GM19372 (cell line): Measurements from ENCODE around the gene MTG2.
"Not testable (repeated sequence)": the region's sequence is repeated elsewhere in the genome, so short reads cannot be mapped to it uniquely, and the experiment has no call there.

Experiments
- ATAC-seq: cut with Tn5 transposase; IDR thresholded peaks from one replicate; pipeline ENCODE4 v1.9.1; 2021; ENCODE audit warnings: mild to moderate bottlenecking, low read depth, moderate library complexity; ENCODE audit not compliant: unreplicated experiment

MTG2 gene

GRCh38 chr20:62143957-62144825 is 38.6 kb upstream of the MTG2 start:
- ATAC-seq: peak; percentile 22

- no peak for ATAC-seq
Measured at GRCh38 chr20:62145688-62146018, 37.2 kb upstream of the MTG2 start.

GRCh38 chr20:62146019-62146755 is 36.6 kb upstream of the MTG2 start:
- no peak for ATAC-seq

DNA sequence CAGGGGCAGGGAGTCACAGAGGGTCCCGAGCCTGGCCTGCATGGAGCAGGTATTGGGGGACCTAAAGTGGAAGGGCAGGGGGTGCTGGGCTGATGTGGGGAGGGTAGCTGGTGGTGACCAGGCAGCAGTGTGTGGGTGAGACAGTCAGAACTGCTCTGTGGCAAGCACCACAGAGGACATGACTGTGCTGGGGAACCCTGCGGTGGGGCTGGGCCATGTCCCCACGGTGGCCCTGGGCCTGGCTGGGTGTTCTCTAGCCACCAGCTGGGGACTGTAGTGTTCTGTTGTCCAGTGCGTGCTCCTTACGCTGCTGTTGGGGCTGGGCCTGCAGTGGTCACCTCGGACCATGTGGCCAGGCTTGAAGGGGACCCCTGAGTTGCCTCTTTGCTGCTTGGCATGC is 35.7 kb upstream of the MTG2 start:
- no peak for ATAC-seq

GRCh38 chr20:62147528-62147927 is 35.3 kb upstream of the MTG2 start:
- ATAC-seq: no peak

GRCh38 chr20:62148383-62148782 is 34.4 kb upstream of the MTG2 start:
- ATAC-seq: not testable (repeated sequence)

- ATAC-seq: no peak
Measured at GRCh38 chr20:62148908-62149314, 33.9 kb upstream of the MTG2 start.

DNA sequence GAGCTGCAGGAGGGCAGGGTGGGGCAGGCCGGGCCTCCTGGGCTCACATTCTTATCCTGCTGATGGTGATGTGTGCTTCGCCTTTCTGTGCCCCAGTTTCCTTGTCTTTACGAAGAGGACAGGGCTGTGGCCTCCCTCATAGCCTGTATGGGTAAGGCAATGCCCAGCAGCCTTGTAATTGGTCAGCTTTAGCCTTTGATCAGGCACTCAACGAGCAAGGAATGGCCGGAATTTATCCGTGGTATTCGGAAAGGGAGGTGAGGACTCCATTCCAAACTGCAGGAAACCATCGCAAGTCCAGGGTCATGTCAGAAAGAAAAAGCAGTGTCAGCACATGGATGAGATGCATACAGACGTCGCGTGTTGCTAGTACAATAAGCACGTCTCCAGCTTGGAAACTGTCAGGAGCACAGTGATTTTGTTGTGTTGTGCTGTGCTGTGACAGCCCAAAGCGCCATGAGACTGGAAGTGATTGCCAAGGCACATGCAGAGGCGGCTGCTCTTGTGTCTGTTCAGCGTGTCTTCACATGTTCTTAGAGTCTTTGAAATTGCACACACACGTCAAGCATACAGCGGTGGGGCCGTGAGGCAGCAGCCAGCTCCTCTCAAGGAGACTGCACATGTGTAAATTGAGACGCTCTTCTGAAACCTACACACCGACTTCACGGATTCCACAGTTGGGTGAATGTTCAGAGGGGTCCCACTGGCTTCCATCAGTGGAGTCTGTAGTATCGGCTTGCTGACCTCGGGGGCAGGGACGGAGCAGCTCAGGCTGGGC is 33.1 kb upstream of the MTG2 start:
- no peak for ATAC-seq

GRCh38 chr20:62150310-62150575 is 32.6 kb upstream of the MTG2 start:
- ATAC-seq: no peak

DNA sequence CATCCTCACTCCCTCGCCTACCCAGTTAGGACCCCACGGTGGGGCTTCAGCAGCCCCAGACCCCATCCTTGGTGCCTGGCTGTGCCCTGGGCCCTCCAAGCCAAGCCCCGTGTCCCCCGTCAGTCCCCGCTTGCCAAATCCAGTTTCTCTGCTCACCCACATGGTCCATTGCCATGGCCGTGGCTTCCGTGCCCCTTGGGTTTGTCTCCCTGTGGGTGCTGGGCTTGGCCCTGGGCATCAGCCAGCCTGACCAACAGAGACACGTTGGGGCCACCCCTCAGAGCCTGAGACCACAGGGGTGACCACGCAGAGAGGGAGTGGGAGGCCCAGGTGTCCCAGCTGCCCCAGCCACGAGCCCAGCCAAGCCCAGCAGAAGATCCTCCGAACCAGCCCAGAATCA is 31.6 kb upstream of the MTG2 start:
- ATAC-seq: no peak

DNA sequence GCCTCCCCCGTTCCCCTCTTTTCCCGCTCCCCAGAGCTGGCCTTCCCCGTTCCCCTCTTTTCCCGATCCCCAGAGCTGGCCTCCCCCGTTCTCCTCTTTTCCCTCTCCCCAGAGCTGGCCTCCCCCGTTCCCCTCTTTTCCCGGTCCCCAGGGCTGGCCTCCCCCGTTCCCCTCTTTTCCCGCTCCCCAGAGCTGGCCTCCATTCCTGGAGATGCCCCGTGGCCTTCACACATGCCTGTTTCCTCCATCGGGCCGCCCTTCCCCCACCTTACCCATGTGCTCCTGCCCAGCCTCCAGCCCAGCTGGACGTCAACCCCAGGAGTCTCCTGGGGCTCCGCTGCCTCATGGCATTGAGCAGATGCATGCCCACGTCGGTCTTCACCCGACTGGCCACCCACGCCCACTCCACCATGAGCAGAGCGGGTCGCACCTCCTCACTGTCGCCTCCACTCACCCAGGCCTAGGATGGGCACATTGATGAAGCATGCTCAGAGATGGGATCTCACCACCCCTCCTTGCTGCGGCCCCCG is 30.9 kb upstream of the MTG2 start:
- no peak for ATAC-seq

DNA sequence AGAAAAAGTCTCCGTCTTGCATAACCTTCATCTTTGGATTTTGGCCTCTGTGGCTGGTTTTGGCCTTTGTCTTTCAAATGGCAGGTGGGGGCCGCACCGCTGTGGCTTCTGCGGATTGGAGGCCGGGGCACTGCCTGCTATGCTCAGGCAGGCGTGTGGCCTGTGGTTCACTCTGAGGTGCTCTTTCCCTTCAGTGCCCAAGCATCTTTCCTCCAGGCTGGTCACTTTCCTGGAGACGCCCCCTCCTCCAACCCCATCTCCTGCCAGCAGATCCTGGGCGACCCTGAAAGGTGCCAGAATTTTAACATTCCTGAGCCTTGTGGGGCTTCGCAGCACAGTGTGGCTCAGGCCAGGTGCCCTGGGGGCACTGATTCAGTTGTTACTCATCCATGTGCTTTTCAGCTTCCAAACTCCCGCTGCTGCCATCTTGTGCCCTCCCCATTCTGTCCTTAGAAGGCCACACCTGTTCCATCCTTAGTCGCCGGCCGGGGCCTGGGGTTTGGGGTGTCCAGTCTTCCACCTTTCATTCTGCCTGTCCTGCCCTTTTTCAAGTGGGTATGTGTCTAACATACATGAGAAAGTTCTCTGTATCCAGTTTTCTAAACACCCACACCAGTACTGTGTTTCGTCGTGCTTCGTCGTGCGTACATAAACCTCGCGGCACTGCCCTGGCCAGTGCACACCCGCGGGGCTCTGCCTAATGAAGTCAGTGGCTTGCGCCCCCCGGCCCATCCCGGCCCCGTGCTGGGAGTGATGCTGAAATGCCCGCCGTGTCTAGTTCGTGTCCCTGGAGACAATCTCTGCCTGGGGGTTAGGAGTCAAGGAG is 27.2 kb upstream of the MTG2 start:
- no peak for ATAC-seq

- no peak for ATAC-seq
Measured at GRCh38 chr20:62156254-62156556, 26.6 kb upstream of the MTG2 start.

DNA sequence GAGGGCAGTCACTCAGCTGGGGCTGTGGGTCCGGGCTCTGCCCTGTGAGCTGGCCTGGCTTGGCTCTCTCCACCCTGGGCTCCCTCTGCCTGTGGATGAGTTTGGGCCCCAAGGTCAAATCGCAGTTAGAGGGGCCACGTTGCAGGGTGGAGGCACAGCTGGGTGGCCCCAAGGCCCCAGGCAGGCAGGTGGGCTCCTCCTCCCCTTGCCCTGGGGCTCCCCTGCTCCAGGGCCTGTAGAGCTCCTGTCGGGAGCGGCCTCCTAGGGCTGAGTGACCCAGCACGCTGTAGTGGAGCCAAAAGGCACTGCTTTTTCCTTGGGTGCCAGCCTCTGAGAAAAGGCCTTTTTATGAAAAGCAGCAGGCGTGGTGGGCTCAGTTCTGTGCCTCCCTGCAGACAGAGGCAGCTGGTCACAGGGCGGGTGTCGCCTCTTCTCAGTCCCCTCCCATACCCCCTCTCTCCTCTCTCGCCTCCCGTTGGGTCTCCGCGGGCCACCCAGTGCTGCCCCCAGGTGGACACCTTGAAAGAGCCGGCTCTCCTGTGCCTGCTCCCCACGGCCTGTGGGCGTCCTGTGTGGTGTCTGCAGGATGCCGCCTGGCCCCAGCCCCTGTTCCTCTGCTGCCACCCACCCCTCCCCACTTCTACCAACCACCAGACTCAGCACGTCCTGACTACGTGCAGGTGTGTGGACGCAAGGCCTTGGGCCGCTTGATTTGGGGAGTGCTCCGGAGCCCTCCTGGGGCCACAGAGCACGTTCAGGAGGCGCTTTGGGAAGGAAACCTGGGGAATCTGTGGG is 26.0 kb upstream of the MTG2 start:
- ATAC-seq: no peak

DNA sequence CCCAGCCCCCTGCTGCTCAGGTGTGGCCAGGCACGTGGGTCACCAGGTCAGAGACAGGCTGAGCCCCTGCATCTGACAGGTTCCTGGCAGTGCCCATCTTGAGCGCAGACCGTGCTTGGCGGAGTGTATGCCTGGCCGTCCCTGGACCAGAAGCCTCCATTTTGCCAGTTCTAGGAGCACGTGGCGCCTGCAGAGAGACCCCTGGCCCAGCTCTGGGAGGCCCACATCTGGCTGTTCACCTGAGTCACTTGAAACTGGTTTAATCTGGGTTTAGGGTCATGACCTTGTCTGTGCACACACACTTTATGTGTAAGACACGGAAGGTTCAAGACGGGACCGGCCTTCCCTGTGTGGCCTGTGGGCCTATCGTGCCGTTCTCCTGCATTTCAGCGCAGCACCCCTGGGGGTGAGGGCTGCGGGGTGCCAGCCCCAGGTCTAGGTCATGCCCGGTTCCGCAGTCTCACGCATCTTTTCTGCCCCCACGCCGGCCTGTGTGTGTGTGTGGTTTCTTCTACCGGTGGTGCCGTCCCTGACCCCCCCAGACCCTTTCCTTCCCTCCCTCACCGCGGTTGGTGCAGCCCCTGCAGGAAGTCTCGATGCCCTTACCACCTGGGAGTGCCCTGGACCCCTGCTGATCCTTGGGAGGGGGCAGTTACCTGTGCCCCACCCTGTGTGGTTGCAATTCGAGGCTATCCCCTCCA is 25.3 kb upstream of the MTG2 start:
- ATAC-seq: no peak

GRCh38 chr20:62158088-62158400 is 24.8 kb upstream of the MTG2 start:
- ATAC-seq: no peak

DNA sequence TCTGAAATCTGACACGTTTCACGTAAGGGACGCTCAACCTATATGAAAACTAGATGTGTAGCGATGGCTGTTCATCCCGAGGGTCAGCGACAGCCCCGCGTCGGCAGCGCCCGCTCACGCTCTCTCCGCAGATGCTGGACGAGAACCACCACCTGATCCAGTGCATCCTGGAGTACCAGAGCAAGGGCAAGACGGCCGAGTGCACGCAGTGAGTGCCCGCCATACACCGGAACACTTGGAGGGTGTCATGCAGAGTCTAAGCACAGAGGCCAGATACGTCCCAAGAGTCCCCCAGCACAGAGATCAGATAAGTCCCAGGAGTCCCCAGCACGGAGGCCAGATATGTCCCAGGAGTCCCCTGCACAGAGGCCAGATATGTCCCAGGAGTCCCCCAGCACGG is 24.3 kb upstream of the MTG2 start:
- ATAC-seq: no peak

GRCh38 chr20:62159052-62159451 is 23.8 kb upstream of the MTG2 start:
- ATAC-seq: no peak

DNA sequence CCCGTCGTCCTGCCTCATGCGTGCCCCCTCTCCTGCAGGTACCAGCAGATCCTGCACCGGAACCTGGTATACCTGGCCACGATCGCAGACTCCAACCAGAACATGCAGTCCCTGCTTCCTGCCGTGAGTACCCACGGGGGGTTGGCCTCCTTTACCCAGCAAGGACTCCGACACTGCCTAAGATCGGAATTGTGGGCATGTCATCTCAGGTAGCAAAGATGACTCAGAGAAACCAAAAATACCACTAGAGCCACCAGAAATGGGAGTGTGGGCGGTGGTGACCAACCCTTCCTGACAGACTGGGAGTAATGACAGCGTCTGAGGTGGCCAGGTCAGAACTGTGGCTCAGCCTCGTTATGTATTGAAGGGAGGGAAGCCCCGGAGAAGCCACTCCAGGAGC is 23.0 kb upstream of the MTG2 start:
- no peak for ATAC-seq
